Ishikawa (cell line): ENCODE data around the gene TOP1.

Experiments used
- CEBPB ChIP-seq: IDR thresholded peaks from 2 replicates; pipeline ENCODE4 v1.6.1; 2012
- CREB1 ChIP-seq: IDR thresholded peaks from 2 replicates; pipeline ENCODE4 v1.6.1; 2012; ENCODE audit warnings: low read depth
- EGR1 ChIP-seq: IDR thresholded peaks from 2 replicates; pipeline ENCODE4 v1.6.1; 2012
- EP300 ChIP-seq: IDR thresholded peaks from 2 replicates; pipeline ENCODE4 v1.6.1; 2012; ENCODE audit warnings: borderline replicate concordance
- FOXM1 ChIP-seq: IDR thresholded peaks from 2 replicates; pipeline ENCODE4 v1.6.1; 2012; ENCODE audit warnings: low read depth, borderline replicate concordance
- MAX ChIP-seq: IDR thresholded peaks from 2 replicates; pipeline ENCODE4 v1.6.1; 2012
- NFIC ChIP-seq: IDR thresholded peaks from 2 replicates; pipeline ENCODE4 v1.6.1; 2012
- RAD21 ChIP-seq: IDR thresholded peaks from 2 replicates; pipeline ENCODE4 v1.6.1; 2012; ENCODE audit warnings: low read depth
- REST ChIP-seq: IDR thresholded peaks from 2 replicates; pipeline ENCODE4 v1.6.1; 2012; ENCODE audit warnings: low read depth, mild to moderate bottlenecking
- TAF1 ChIP-seq: IDR thresholded peaks from 2 replicates; pipeline ENCODE4 v1.6.1; 2012; ENCODE audit warnings: low read depth, mild to moderate bottlenecking
- TCF12 ChIP-seq: IDR thresholded peaks from 2 replicates; pipeline ENCODE4 v1.6.1; 2012; ENCODE audit warnings: low read depth
- TEAD4 ChIP-seq: IDR thresholded peaks from 2 replicates; pipeline ENCODE4 v1.6.1; 2012
- USF1 ChIP-seq: IDR thresholded peaks from 2 replicates; pipeline ENCODE4 v1.6.1; 2012
- YY1 ChIP-seq: IDR thresholded peaks from 2 replicates; pipeline ENCODE4 v1.6.1; 2012; ENCODE audit warnings: low read depth
- ZBTB7A ChIP-seq: IDR thresholded peaks from 2 replicates; pipeline ENCODE4 v1.6.1; 2012; ENCODE audit warnings: low read depth

The TOP1 gene

GRCh38 chr20:41145821-41146620, 117.4 kb downstream of the TOP1 start:
- TF ChIP-seq CREB1 (no peak), USF1 (no peak), TCF12 (no peak), EGR1 (no peak), TEAD4 (no peak), REST (no peak), MAX (no peak), EP300 (no peak), TAF1 (no peak), YY1 (no peak), NFIC (no peak), FOXM1 (no peak), ZBTB7A (no peak), CEBPB (no peak)

- TF ChIP-seq YY1 (no peak), RAD21 (no peak), TEAD4 (no peak), NFIC (no peak), USF1 (no peak)
These were observed 119.2 kb downstream of the TOP1 start for GRCh38 chr20:41147767-41148191.

- TF ChIP-seq REST (no peak), EP300 (no peak), TEAD4 (no peak), ZBTB7A (no peak), USF1 (no peak), CREB1 (no peak), RAD21 (no peak), TAF1 (no peak), CEBPB (no peak), EGR1 (no peak), NFIC (no peak)
These were observed 120.3 kb downstream of the TOP1 start for GRCh38 chr20:41148942-41149341.

- TF ChIP-seq ZBTB7A (no peak), CEBPB (no peak), TCF12 (no peak), FOXM1 (no peak), USF1 (no peak), EGR1 (no peak), CREB1 (no peak), NFIC (no peak), YY1 (no peak), MAX (no peak), TAF1 (no peak)
These were observed 122.0 kb downstream of the TOP1 start for GRCh38 chr20:41150664-41151063.

- TF ChIP-seq EP300 (no peak), TEAD4 (no peak), YY1 (no peak), USF1 (no peak), MAX (no peak), RAD21 (no peak), EGR1 (no peak), CEBPB (no peak), NFIC (no peak), FOXM1 (no peak), CREB1 (no peak), TAF1 (no peak), ZBTB7A (no peak)
These were observed 122.7 kb downstream of the TOP1 start for GRCh38 chr20:41151134-41151869.
